SK-N-SH treated with all-trans-retinoic acid at 6 μM for 48 hours (cell line): Measurements from ENCODE around the gene AZIN2.

Experiments
- ARNTL ChIP-seq: fragments of 450-650 bp; formaldehyde crosslinking; IDR thresholded peaks from 2 replicates; pipeline ENCODE4 v1.5.0; 2020; ENCODE audit warnings: low read depth, mild to moderate bottlenecking, moderate library complexity, borderline replicate concordance
- BACH2 ChIP-seq: fragments of 250-450 bp; sonication (Bioruptor Pico); IDR thresholded peaks from 2 replicates; pipeline ENCODE4 v1.9.0; 2021; ENCODE audit warnings: mild to moderate bottlenecking, borderline replicate concordance
- GLIS3 ChIP-seq: fragments of 250-450 bp; sonication (Bioruptor Pico); IDR thresholded peaks from 2 replicates; pipeline ENCODE4 v1.5.0; 2020; ENCODE audit warnings: mild to moderate bottlenecking, moderate library complexity
- OSR1 ChIP-seq: fragments of 250-450 bp; sonication (Bioruptor Pico); IDR thresholded peaks from 2 replicates; pipeline ENCODE4 v1.8.0; 2022; ENCODE audit warnings: moderate library complexity, mild to moderate bottlenecking, inconsistent platforms
- PPARA ChIP-seq: fragments of 250-450 bp; sonication (Bioruptor Pico); IDR thresholded peaks from 2 replicates; pipeline ENCODE4 v1.5.0; 2020; ENCODE audit warnings: mild to moderate bottlenecking, borderline replicate concordance
- ZFP3 ChIP-seq: fragments of 250-450 bp; sonication (Bioruptor Pico); IDR thresholded peaks from 2 replicates; pipeline ENCODE4 v1.5.0; 2020; ENCODE audit warnings: mild to moderate bottlenecking, moderate library complexity
- ZNF565 ChIP-seq: fragments of 450-650 bp; formaldehyde crosslinking; conservative IDR thresholded peaks from 2 replicates; pipeline ENCODE4 v1.5.0; 2020; ENCODE audit warnings: low read depth, mild to moderate bottlenecking, moderate library complexity
- ZNF8 ChIP-seq: fragments of 450-650 bp; formaldehyde crosslinking; IDR thresholded peaks from 2 replicates; pipeline ENCODE4 v1.5.0; 2020; ENCODE audit warnings: mild to moderate bottlenecking, moderate library complexity
- TF ChIP-seq, protein P1 (sequence below): fragments of 250-450 bp; sonication (Bioruptor Pico); IDR thresholded peaks from 2 replicates; pipeline ENCODE4 v1.8.0; 2021; ENCODE audit warnings: low read depth, mild to moderate bottlenecking, moderate library complexity, borderline replicate concordance
- TF ChIP-seq, protein P2 (sequence below): fragments of 250-450 bp; sonication (Bioruptor Pico); IDR thresholded peaks from 2 replicates; pipeline ENCODE4 v1.8.0; 2020; ENCODE audit warnings: mild to moderate bottlenecking, moderate library complexity, borderline replicate concordance
- TF ChIP-seq, protein P3 (sequence below): fragments of 250-450 bp; sonication (Bioruptor Pico); IDR thresholded peaks from 2 replicates; pipeline ENCODE4 v1.5.0; 2020; ENCODE audit warnings: mild to moderate bottlenecking, moderate library complexity
- TF ChIP-seq, protein P4 (sequence below): fragments of 250-450 bp; sonication (Bioruptor Pico); IDR thresholded peaks from 2 replicates; pipeline ENCODE4 v1.5.1; 2020; ENCODE audit warnings: low read depth, mild to moderate bottlenecking, moderate library complexity

DNA sequence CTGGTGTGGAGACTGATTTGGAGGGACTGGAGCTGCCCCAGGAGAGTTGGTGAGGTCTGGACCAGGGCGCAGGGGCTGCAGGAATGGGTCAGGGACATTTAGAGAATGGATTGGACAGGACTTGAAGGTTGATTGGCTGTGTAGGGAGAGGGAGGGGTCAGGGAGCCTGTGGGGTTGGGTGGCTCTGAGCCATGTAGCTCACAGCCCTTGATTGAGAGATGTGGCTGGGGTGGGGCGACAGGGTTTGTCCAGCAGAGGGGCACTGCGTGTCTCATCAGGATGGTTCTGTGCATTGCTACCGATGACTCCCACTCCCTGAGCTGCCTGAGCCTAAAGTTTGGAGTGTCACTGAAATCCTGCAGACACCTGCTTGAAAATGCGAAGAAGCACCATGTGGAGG, 12.1 kb downstream of the AZIN2 start:
- TF ChIP-seq PPARA (CRISPR knock-in tag) (no peak), ZNF565 (no peak), ZNF8 (CRISPR knock-in tag) (no peak), ZFP3 (CRISPR knock-in tag) (no peak), BACH2 (no peak), ARNTL (CRISPR knock-in tag) (no peak), OSR1 (CRISPR knock-in tag) (no peak), GLIS3 (CRISPR knock-in tag) (no peak)
- TF ChIP-seq, protein P1, sequence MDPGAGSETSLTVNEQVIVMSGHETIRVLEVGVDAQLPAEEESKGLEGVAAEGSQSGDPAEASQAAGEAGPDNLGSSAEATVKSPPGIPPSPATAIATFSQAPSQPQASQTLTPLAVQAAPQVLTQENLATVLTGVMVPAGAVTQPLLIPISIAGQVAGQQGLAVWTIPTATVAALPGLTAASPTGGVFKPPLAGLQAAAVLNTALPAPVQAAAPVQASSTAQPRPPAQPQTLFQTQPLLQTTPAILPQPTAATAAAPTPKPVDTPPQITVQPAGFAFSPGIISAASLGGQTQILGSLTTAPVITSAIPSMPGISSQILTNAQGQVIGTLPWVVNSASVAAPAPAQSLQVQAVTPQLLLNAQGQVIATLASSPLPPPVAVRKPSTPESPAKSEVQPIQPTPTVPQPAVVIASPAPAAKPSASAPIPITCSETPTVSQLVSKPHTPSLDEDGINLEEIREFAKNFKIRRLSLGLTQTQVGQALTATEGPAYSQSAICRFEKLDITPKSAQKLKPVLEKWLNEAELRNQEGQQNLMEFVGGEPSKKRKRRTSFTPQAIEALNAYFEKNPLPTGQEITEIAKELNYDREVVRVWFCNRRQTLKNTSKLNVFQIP, result no peak
- TF ChIP-seq, protein P2, sequence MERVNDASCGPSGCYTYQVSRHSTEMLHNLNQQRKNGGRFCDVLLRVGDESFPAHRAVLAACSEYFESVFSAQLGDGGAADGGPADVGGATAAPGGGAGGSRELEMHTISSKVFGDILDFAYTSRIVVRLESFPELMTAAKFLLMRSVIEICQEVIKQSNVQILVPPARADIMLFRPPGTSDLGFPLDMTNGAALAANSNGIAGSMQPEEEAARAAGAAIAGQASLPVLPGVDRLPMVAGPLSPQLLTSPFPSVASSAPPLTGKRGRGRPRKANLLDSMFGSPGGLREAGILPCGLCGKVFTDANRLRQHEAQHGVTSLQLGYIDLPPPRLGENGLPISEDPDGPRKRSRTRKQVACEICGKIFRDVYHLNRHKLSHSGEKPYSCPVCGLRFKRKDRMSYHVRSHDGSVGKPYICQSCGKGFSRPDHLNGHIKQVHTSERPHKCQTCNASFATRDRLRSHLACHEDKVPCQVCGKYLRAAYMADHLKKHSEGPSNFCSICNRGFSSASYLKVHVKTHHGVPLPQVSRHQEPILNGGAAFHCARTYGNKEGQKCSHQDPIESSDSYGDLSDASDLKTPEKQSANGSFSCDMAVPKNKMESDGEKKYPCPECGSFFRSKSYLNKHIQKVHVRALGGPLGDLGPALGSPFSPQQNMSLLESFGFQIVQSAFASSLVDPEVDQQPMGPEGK, result no peak
- TF ChIP-seq, protein P3, sequence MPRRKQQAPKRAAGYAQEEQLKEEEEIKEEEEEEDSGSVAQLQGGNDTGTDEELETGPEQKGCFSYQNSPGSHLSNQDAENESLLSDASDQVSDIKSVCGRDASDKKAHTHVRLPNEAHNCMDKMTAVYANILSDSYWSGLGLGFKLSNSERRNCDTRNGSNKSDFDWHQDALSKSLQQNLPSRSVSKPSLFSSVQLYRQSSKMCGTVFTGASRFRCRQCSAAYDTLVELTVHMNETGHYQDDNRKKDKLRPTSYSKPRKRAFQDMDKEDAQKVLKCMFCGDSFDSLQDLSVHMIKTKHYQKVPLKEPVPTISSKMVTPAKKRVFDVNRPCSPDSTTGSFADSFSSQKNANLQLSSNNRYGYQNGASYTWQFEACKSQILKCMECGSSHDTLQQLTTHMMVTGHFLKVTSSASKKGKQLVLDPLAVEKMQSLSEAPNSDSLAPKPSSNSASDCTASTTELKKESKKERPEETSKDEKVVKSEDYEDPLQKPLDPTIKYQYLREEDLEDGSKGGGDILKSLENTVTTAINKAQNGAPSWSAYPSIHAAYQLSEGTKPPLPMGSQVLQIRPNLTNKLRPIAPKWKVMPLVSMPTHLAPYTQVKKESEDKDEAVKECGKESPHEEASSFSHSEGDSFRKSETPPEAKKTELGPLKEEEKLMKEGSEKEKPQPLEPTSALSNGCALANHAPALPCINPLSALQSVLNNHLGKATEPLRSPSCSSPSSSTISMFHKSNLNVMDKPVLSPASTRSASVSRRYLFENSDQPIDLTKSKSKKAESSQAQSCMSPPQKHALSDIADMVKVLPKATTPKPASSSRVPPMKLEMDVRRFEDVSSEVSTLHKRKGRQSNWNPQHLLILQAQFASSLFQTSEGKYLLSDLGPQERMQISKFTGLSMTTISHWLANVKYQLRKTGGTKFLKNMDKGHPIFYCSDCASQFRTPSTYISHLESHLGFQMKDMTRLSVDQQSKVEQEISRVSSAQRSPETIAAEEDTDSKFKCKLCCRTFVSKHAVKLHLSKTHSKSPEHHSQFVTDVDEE (CRISPR knock-in tag), result no peak
- TF ChIP-seq, protein P4, sequence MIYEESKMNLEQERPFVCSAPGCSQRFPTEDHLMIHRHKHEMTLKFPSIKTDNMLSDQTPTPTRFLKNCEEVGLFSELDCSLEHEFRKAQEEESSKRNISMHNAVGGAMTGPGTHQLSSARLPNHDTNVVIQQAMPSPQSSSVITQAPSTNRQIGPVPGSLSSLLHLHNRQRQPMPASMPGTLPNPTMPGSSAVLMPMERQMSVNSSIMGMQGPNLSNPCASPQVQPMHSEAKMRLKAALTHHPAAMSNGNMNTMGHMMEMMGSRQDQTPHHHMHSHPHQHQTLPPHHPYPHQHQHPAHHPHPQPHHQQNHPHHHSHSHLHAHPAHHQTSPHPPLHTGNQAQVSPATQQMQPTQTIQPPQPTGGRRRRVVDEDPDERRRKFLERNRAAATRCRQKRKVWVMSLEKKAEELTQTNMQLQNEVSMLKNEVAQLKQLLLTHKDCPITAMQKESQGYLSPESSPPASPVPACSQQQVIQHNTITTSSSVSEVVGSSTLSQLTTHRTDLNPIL (CRISPR knock-in tag), result no peak
